GM18526 (cell line): ENCODE data around the gene SPRYD3.

ENCODE experiments used
- POLR2A ChIP-seq: IDR thresholded peaks from 3 replicates; pipeline ENCODE4 v1.6.1; 2011; ENCODE audit not compliant: insufficient read length; ENCODE audit errors: extremely low read depth

SPRYD3 gene

DNA sequence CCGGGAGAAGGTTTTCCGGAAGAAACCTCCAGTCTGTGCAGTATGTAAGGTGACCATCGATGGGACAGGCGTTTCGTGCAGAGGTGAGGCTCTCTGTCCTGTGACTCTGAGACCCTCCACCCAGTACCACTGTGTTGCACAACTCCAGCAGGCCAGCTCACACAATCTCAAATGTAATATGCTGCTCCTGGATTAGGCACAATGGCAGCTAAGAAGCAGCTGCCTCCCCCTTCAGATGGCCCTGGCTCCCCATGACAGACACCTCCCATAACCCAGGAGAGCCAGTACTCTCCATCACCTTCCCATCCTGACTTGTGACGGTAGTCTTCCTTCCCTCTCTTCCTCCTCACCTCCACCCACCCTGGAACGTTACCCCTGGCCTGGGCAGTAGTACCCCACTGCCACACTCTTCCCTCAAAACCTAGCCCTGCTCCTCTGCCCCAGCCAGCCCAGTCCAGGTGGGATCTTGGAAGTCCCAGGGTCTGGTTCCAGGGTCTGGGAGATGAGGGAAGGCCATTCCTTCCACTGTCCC, 27.2 kb downstream of the SPRYD3 start:
- no peak for TF ChIP-seq POLR2A

DNA sequence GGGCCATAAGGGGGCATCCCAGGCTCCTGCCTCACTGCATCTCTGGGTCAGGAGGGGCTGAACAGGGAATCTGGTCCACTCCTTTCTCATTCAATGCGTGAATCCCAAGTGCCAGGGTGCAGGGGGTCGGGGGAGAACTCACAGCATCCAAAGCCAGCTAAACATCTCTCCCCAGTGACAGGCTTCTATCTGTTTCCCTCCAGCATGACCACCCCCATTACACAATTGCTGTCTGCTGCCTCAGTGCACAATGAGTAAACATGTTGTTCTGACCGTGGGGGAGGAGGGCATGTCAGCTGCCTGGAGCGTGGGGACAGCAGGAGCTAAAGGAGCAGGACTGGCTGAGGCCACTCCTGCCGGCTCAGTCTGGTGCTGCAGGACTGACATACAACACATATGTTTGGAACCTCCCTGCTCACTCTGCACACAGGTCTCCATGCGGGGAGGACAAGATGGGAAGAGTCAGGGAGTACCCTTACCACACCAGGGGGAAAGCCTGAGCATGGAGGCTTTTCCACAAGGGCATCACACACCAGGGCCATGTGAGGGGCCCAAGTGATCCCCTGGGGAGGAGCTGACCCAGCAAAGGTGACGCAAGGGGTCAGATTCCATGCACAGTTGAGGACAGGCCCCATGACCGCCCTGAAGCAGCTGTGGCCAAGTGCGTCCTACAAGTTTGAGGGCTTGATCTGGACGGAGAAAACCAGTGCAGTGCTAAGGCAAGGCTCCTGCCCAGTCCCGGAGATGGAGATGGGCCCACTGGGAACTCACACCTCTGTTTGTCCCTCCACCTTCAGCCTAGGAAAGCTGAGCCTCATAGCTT, 27.9 kb downstream of the SPRYD3 start:
- no peak for TF ChIP-seq POLR2A

DNA sequence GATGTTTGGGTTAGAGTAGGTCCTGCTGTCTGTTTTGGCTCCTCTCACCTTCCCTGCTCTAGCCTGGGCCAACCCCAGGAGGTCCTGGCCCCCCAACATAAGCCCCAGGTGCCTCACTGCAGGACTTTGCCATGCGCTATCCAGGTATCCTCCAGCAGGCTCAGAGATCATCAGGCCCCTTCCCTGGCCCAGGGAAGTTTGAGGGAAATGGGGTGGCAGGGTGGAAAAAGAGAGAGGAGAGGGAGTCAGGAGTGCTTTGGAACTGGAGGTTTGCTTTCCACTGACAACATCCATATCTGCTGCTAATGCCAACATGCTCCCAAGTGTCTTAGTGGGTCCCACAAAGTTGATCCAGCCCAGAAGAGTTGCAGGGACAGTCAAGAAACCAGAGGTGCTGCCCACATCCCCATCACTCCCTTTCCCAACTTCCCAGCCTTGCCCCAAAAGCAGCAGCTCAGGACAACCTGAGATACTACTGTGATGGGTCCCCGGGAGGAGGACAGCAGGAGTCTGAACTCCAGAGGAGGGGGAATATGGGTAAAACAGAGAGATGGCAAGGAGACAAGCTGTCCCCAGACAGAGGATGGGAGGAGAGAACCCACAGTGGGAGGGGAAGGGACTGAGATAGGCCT, 28.6 kb downstream of the SPRYD3 start:
- TF ChIP-seq POLR2A = no peak

DNA sequence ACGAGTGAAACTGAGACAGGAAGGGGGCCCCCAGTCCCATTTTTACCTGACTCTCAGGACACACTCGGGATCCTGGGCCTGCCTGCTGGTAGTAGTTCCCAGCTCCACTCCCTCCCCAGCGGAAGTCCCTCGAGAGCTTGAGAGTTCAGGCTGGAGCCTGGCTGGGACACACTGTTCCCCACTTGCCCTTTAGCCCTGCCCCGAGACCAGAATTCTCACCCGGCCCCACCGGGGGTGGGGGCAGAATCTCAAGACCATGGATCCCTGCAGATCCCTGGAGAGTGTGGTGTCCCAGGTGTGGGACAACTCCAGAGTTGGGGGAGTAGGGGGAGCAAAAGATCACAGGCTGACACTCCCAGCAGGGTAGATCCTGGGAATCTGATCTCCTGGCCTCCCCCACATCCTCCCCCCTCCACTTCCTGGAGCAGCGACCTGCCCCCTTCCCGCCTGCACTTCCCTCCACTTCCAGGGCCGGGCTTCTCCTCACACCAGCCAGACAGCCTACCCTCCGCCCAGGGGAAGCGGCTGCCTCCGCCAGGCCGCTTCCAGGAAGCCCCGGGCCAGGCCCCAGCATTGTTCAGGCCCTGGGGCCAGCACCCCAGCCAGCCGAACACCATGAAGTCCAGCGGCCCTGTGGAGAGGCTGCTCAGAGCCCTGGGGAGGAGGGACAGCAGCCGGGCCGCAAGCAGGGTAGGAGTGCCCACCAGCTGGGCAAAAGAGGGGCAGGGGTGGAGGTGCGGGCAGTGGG, 29.4 kb downstream of the SPRYD3 start, which contains the start of gene TNS2:
Gene TNS2, plus strand, starts transcription at position 495 of the 748 bp plus-strand sequence. Its CDS starts 121 bp downstream, at position 616.
- TF ChIP-seq POLR2A = no peak

DNA sequence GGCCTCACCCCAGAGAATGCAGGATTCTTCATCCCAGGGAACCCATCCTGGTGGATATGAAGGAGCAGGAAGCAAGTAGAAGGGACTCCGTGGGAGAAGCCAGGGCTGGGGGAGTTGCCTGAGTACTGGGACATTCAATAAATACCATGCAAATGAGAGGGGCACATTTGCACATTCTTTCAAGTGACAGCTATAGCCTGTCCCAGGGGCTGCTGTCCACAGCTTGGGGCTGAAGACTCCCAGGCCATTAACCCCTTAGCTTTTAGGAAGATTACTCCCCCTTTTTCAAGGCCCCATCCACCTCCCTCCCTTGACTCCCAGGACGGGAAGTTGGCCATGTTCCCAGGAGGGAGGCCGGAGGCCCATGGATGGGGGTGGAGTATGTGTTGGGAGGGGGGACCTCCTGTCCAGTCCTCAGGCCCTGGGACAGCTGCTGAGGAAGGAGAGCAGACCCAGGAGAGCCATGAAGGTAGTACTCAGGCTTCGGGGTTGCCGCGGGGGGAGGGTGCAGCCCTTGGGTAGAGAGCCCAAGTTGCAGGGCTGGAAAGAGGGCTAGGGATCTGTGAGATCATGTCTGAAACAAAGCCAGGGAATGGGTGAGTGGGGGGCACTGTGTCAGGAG, 30.3 kb downstream of the SPRYD3 start:
- no peak for TF ChIP-seq POLR2A

DNA sequence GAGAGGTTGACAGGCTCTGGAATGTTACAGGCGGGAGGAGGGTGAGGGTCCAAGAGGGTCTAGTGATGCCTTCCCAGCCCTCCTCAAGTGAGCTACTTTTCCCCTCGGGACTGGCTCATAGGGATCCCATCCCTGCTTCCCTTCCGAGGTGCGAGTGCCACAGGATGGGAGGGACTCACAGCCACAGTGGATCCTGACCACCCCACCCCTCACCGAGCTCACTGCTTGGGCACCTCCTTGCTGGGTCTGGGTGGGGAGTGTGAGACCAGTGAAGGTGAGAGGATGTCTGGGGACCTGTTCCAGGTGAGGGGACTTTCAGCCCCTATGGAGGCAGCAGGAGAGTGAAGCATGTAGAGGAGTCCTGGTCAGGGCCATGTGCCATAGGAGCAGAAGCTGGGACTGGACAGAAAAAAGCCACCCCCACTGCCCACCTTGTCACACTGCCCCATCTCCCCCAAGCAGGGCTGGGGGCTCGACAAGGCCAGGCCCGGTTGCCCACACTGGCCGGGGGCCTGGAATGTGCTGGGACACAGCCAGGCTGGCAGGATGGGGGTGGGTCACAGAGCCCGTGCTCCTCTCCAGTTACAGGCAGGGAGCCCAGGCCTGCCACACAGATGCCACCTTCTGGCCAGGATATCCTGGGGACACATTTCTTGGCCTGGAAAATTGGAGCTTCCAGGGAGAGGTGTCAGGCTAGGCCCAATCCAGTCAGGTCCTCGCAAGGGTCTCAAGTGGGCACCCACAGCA, 31.0 kb downstream of the SPRYD3 start:
- no peak for TF ChIP-seq POLR2A

DNA sequence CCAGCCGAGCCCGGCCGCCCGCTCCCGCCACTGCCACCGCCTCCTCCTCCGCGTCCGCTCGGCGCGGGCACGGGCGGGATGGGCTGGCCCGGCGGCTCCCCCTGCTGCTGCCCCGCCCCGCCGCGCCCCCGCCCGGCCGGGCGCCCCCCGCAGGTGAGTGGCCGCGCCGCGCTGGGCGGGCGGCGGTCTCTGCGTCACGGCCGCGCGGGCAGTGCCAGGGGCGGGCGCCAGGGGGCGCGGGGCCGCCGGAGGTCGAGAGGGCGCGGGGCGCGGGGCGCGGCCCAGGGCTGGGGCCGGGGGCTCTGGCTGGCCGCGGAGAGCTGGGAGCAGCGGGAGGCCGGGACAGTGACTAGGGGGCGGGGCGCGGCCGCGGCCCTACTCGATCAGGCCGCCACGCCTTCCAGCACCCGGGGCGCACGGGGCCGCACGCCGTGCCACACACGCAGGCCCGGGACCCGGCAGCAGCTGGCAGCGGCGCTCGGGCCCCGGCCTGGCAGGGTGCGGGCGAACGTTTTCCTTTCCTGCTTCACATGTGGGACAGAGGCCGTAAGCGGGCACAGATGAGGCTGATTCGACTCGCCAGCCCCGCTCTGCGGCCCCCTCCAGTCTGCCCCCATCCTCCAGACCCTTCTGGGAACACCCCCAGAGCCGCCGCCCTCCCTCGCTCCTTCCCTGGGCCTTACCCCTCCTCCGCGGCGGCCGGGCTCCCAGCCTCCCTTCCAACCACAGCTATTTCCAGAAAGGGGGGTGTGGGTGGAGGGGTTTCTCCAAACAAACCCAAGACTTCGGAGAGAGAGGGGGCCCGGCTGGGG, 31.8 kb downstream of the SPRYD3 start:
- no peak for TF ChIP-seq POLR2A

DNA sequence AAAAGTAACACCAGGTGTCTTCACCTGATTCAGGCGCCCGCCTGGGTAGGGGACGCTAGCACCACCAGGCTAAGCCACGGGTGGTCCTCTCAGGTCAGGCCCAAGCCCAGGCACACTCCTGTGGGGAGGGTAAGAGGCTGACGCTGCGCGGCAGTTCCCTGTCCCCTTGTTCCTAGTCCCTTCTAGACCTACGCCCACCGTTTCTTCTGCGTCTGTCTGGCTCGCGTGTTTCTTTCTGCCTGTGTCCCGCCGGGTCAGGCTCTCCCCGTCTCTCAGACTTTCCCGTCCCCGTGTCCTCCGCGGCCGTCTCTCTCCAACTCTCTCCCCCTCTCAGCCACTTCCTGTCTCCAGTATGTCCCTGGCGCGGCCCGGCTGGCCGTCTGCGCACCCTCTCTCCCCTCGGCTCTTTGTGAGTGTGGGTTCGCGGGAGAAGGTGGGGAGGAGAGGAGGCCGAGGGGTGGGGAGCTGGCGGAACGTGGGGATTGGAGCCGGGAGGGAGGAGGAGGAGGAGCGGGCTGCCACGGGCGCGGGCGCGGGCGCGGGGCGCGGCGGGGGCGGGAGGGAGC, 32.5 kb downstream of the SPRYD3 start:
- TF ChIP-seq POLR2A = no peak

DNA sequence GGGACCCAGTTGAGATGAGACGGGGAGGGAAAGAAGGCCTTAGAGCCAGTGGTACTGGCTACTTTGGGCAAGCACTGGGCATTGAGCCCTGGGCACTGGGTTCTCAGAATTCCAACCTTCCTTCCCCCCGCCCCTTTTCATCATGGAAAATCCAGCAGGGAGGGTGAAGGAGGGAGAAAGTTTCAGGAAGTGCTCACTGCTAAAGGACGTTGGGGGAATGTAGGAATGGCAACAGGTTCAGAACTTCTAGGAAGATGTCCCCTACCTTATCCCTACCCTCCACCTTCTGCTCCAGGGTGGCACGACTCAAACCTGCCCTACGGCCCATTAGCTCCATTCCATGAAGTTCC, 33.5 kb downstream of the SPRYD3 start:
- no peak for TF ChIP-seq POLR2A

DNA sequence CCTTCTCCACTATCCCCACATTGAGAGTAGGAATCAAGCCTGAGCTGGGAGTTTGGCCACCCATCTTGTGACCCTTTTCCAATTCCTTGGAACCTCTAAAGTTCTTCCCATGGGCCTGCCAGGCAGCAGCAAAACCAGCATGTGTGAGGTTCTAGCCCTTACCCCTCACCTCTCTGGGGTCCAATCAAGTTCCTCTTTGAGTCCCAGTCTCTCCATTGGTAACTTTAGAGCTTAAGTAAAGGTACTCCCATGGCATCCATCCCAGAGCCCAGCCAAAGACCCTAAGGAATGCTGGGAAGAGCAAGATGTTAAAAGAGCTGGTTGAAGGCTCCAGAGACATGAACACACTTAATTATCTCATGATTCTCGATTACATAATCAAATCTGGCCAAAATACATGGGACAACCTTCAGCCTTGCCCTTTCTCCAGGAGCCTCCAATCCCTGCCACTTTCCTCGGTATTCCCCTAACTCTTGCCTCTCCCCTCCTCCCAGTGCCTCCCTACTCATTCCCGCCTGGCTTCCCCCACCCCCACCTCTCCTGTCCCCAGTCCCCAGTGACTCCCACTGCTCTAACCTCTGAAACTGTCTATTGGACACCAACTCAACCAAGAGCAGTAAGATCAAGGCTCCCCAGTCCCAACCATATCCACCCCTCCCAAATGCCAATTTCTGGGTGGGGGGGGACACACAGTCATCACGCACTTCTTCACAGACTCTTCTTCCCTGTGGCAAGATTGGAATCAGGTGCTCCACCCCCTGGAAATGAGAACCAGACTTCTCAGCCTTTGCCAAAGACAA, 34.1 kb downstream of the SPRYD3 start:
- no peak for TF ChIP-seq POLR2A

DNA sequence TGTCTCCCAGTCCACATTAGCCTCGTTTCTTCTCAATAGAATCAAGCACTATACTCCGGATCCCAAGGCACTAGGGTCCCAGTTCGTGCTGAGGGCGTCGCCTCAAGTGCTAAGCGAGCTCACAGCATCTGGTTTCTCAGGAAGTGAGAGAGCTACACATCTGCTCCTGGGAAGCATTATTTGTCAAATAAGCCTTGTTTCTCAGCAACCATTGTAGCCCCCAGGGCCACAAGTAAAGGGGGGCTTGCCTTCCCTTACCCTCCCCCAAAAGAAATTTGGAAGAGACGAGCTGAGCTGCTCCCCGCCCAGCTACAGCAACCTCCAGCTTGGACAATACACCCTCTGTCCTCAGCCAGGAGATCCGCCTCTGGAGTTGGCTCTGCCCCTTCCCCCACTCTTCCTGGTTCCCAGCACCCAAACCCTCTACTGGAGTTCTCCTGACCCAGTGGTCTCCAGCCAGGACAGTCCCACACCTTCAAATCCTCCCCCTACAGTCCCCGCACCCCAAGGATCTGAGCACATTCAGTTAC, 35.1 kb downstream of the SPRYD3 start:
- TF ChIP-seq POLR2A = no peak
